ENCODE measurements around the gene GXYLT2. TPM values are rescaled to one million over a fixed set of nuclear protein-coding genes. Genes with fewer than 3 reads are reported as not detected.

Gene GXYLT2
- total and polyA plus RNA-seq, 5 donors: 12.5 to 50.7 (median 37.4) TPM

GRCh38 chr3:72973786-72974185 lies 85.9 kb downstream of the GXYLT2 start:
- no peak for DNase-seq
- 96% methylated on average over 2 of the region's 2 CpGs for WGBS
- Histone ChIP-seq H3K27me3 (ENCODE audit: control insufficient read depth, insufficient read depth) (no peaks in the 10 kb centered on the region), H3K4me3 (ENCODE audit: low read length) (no peak overlapping the region), H3K27ac (ENCODE audit: low read length) (no peak overlapping the region), H3K9me3 (ENCODE audit: control insufficient read depth, low read length) (no peaks in the 10 kb centered on the region), H3K4me1 (ENCODE audit: control insufficient read depth, insufficient read depth, low read length) (no peaks in the 10 kb centered on the region)
- ATAC-seq: no peak
- intact Hi-C loops (cut with DNase I): no loop called here

GRCh38 chr3:72974956-72975355 lies 87.1 kb downstream of the GXYLT2 start:
- Histone ChIP-seq H3K9me3 (ENCODE audit: control insufficient read depth, low read length) (no peaks in the 10 kb centered on the region), H3K27me3 (ENCODE audit: control insufficient read depth, insufficient read depth) (no peaks in the 10 kb centered on the region), H3K4me1 (ENCODE audit: control insufficient read depth, insufficient read depth, low read length) (no peaks in the 10 kb centered on the region), H3K27ac (ENCODE audit: low read length) (no peak overlapping the region), H3K4me3 (ENCODE audit: low read length) (no peak overlapping the region)
- intact Hi-C loops (cut with DNase I): no loop called here
- WGBS: 85% methylated on average over 4 of the region's 4 CpGs
- no peak for ATAC-seq
- no peak for DNase-seq

GRCh38 chr3:72976281-72976741 lies 88.5 kb downstream of the GXYLT2 start:
- intact Hi-C loops (cut with DNase I): no loop called here
- no peaks in the 10 kb centered on the region for H3K27me3 ChIP-seq (ENCODE audit: control insufficient read depth, insufficient read depth)
- no peak overlapping the region for H3K27ac ChIP-seq (ENCODE audit: low read length)
- no peaks in the 10 kb centered on the region for H3K9me3 ChIP-seq (ENCODE audit: control insufficient read depth, low read length)
- no peak for DNase-seq
- no peak for ATAC-seq
- no peaks in the 10 kb centered on the region for H3K4me1 ChIP-seq (ENCODE audit: control insufficient read depth, insufficient read depth, low read length)
- WGBS: 82% methylated on average over 1 of the region's 1 CpG
- no peak overlapping the region for H3K4me3 ChIP-seq (ENCODE audit: low read length)

- ATAC-seq (no peak), DNase-seq (no peak)
- Histone ChIP-seq H3K4me1 (ENCODE audit: control insufficient read depth, insufficient read depth, low read length) (no peaks in the 10 kb centered on the region), H3K27ac (ENCODE audit: low read length) (no peak overlapping the region), H3K4me3 (ENCODE audit: low read length) (no peak overlapping the region), H3K27me3 (ENCODE audit: control insufficient read depth, insufficient read depth) (no peaks in the 10 kb centered on the region), H3K9me3 (ENCODE audit: control insufficient read depth, low read length) (no peaks in the 10 kb centered on the region)
- WGBS: 74% methylated on average over 5 of the region's 5 CpGs
- intact Hi-C loops (cut with DNase I): no loop called here
Measured at GRCh38 chr3:72977060-72977808, 89.4 kb downstream of the GXYLT2 start.

- 76% methylated on average over 3 of the region's 3 CpGs for WGBS
Measured at GRCh38 chr3:72982609-72983366, 94.9 kb downstream of the GXYLT2 start.

GRCh38 chr3:72985576-72985975 lies 97.7 kb downstream of the GXYLT2 start:
- ATAC-seq (no peak), DNase-seq (no peak)
- H3K4me3 ChIP-seq (ENCODE audit: low read length): no peak overlapping the region
- H3K9me3 ChIP-seq (ENCODE audit: control insufficient read depth, low read length): no peaks in the 10 kb centered on the region
- 95% methylated on average over 1 of the region's 1 CpG for WGBS
- intact Hi-C loops (cut with DNase I): no loop called here
- no peak overlapping the region for H3K27ac ChIP-seq (ENCODE audit: low read length)
- no peaks in the 10 kb centered on the region for H3K27me3 ChIP-seq (ENCODE audit: control insufficient read depth, insufficient read depth)
- no peaks in the 10 kb centered on the region for H3K4me1 ChIP-seq (ENCODE audit: control insufficient read depth, insufficient read depth, low read length)

More at GRCh38 chr3:72982609-72983366, 94.9 kb downstream of the GXYLT2 start:
- no peaks in the 10 kb centered on the region for H3K9me3 ChIP-seq (ENCODE audit: control insufficient read depth, low read length)
- no peaks in the 10 kb centered on the region for H3K4me1 ChIP-seq (ENCODE audit: control insufficient read depth, insufficient read depth, low read length)
- H3K27me3 ChIP-seq (ENCODE audit: control insufficient read depth, insufficient read depth): no peaks in the 10 kb centered on the region
- ATAC-seq: no peak
- H3K4me3 ChIP-seq (ENCODE audit: low read length): no peak overlapping the region
- no peak for DNase-seq
- no peak overlapping the region for H3K27ac ChIP-seq (ENCODE audit: low read length)
- intact Hi-C loops (cut with DNase I): no loop called here

GRCh38 chr3:72990701-72991395 lies 103.0 kb downstream of the GXYLT2 start:
- Histone ChIP-seq H3K4me1 (ENCODE audit: control insufficient read depth, insufficient read depth, low read length) (no peaks in the 10 kb centered on the region), H3K4me3 (ENCODE audit: low read length) (no peak overlapping the region), H3K9me3 (ENCODE audit: control insufficient read depth, low read length) (no peaks in the 10 kb centered on the region), H3K27me3 (ENCODE audit: control insufficient read depth, insufficient read depth) (no peaks in the 10 kb centered on the region), H3K27ac (ENCODE audit: low read length) (no peak overlapping the region)
- intact Hi-C loops (cut with DNase I): loop anchor here in 3 of 4 donors (10.0 kb wide), 2 partner anchors 46 to 54 kb away; no protein-coding TSS in a partner anchor
- DNase-seq (no peak), ATAC-seq (no peak)
- 89% methylated on average over 5 of the region's 5 CpGs for WGBS

GRCh38 chr3:72991522-72991921 lies 103.7 kb downstream of the GXYLT2 start:
- Histone ChIP-seq H3K27ac (ENCODE audit: low read length) (no peak overlapping the region), H3K4me3 (ENCODE audit: low read length) (no peak overlapping the region), H3K9me3 (ENCODE audit: control insufficient read depth, low read length) (no peaks in the 10 kb centered on the region), H3K4me1 (ENCODE audit: control insufficient read depth, insufficient read depth, low read length) (peaks cover 3% of the 10 kb centered on the region), H3K27me3 (ENCODE audit: control insufficient read depth, insufficient read depth) (no peaks in the 10 kb centered on the region)
- ATAC-seq: no peak
- intact Hi-C loops (cut with DNase I): loop anchor here in 3 of 4 donors (10.0 kb wide), 2 partner anchors 47 to 53 kb away; no protein-coding TSS in a partner anchor
- WGBS: 80% methylated on average over 2 of the region's 2 CpGs
- no peak for DNase-seq

GRCh38 chr3:72993391-72993790 lies 105.5 kb downstream of the GXYLT2 start:
- Histone ChIP-seq H3K27ac (ENCODE audit: low read length) (no peak overlapping the region), H3K4me1 (ENCODE audit: control insufficient read depth, insufficient read depth, low read length) (peaks cover 3% of the 10 kb centered on the region), H3K27me3 (ENCODE audit: control insufficient read depth, insufficient read depth) (no peaks in the 10 kb centered on the region), H3K4me3 (ENCODE audit: low read length) (no peak overlapping the region), H3K9me3 (ENCODE audit: control insufficient read depth, low read length) (no peaks in the 10 kb centered on the region)
- DNase-seq (no peak), ATAC-seq (no peak)
- intact Hi-C loops (cut with DNase I): loop anchor here in 3 of 4 donors (10.0 kb wide), 2 partner anchors 49 to 51 kb away; no protein-coding TSS in a partner anchor
- WGBS: 73% methylated on average over 6 of the region's 6 CpGs

- intact Hi-C loops (cut with DNase I): loop anchor here in 3 of 4 donors (5.0 to 10.0 kb wide), 3 partner anchors 49 to 62 kb away; no protein-coding TSS in a partner anchor
- Histone ChIP-seq H3K4me3 (ENCODE audit: low read length) (no peak overlapping the region), H3K4me1 (ENCODE audit: control insufficient read depth, insufficient read depth, low read length) (peaks cover 6% of the 10 kb centered on the region), H3K27ac (ENCODE audit: low read length) (no peak overlapping the region), H3K9me3 (ENCODE audit: control insufficient read depth, low read length) (no peaks in the 10 kb centered on the region), H3K27me3 (ENCODE audit: control insufficient read depth, insufficient read depth) (no peaks in the 10 kb centered on the region)
- WGBS: 80% methylated on average over 10 of the region's 10 CpGs
- DNase-seq (peak in 1 of 3 donors; percentile 52), ATAC-seq (no peak)
Measured at GRCh38 chr3:72995337-72995736, 107.5 kb downstream of the GXYLT2 start.
